ENCODE data around the gene PUSL1.

- TF ChIP-seq EZH2phosphoT487 (IDR thresholded peaks at IDR 0.05; ENCODE audit: insufficient read depth, low read depth): no peak
- TF ChIP-seq EZH2 (IDR thresholded peaks at IDR 0.05; ENCODE audit: insufficient read depth, poor library complexity, severe bottlenecking): no peak
These were observed 32.6 kb upstream of the PUSL1 start for GRCh38 chr1:1275836-1276235.
